A172 (cell line): ENCODE data around the gene TNFRSF1A. TPM values are rescaled to one million over a fixed set of nuclear protein-coding genes. Genes with fewer than 3 reads are reported as not detected.
A peak's percentile ranks its signal among the peaks of the same experiment; 100 is the strongest.

ENCODE experiments used
- DNase-seq: peaks from one replicate; pipeline ENCODE4 v3.0.0-alpha.2; 2015; ENCODE audit warnings: low spot score
- total RNA-seq: library from RNA; depleted of rRNA; stranded (reverse); fragments of >200 nt; shearing (Covaris generic); gene quantifications from 2 replicates; pipeline ENCODE4 v1.2.3, GENCODE V29; 2014

The TNFRSF1A gene
- total RNA-seq, 1 experiment from 2014 or later, result 121 TPM

DNA sequence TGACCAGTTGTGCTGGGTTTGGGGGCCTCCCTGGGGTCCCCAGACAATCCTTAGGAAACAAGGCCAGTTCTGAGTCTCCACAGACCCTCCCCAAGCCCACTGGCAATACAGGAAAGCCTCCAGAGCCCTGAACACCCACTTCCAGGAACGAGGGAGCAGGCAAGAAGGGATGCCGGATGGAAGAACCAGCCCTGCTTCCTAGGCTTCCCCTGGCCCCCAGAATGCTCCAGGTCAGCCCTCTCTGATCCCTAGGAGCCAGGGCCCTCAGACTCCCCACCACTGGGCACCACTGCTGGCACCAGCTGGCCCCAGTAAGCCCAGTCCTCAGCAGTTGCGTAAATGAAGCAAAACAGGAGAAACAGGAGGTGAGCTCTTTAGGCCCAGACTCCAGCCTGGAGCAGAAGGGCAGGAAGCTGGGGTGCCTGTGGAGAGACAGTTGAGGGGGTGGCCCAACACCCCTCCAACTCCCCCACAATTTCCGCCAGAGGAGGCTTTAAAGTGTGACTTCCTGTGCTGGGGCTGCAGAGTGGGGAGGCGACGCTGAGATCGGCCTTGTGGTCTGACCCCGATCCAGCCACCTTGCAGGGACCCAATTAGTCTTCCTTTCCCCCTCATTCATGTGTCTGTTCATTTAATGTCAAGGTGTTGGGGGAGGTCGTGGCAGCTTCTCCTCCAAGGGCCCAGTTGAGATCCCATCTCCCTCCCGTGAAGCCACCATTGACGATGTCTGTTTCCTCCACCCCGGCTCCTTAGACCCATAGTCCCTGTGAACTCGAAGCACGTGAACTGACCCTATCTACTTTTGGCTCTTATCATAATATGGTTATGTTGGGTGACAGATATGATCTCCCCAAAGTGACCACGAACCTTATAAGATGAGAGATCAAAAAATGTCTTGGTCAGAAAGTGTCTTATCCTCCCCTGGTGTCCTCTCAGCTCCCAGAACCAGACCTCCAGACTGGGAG, 4.7 kb downstream of the TNFRSF1A start:
- DNase-seq, result no peak

DNA sequence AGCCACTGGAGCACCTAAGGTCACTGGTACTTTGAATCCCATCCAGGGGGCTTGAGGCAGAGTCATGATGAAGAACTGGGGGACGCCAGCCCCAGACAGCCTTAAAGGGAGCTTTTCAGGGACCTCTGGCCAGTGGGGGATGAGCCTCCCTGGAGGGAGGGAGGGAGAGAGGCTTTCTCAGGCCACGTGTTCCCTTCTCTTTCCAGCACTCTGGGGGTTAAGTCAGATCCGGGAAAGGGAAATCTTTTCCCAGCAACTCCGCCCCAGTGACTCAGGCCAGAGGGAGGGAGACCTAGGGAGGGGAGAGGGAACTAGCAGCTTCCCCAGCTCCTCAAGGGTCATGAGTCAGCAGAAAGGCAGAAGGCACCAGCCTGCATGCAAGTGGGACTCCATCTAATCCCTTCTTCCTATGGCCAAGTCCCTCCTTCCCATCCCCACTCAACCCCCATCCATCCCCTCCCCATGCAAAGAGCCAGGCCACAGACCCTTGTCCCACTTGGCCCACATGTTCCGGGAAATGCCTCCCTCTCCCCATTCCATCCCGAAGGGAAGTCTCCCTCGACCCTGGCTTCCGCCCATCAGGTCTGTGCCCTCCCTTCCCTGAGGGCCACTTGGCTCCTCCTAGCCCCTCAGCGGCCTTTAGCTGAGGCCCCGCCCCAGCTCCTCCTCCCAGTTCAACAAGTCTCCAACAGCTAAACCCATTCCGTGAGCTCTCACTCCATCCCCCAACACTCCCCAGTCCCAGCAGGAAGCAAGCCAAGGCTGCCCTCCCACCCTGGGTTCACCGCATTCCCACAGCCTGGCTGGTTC, 5.6 kb downstream of the TNFRSF1A start:
- DNase-seq, result peak; percentile 97

DNA sequence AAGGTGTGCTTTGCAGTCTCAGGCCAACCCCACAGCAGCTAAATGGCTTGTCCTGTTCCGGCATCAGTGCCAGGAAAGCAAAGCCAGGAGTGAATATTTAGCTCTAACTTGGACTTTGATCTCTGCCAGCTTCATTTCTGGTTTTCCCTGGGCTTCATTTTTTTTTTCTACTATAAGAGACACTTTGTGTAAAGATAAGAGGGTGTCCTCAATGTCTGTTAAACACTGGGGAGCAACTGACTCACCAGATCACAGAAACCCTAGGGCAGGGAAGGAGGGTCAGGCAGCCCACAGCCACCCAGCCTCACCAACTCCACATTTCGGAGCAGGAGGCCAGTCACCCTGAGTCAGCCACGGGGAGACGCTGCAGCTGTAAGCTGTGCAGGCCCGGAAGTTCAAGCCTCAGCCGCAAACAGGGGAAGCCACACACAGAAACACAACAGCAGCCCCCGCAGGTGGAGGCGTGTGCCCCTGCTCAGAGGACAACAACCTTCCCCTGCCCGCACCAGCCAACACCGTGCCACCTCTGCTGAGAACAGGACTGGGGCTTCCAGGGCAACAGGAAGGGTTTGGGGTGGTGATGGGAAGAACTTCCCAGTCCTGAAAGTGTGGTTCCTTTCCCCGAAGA, 6.3 kb downstream of the TNFRSF1A start:
- DNase-seq, result peak; percentile 75

DNA sequence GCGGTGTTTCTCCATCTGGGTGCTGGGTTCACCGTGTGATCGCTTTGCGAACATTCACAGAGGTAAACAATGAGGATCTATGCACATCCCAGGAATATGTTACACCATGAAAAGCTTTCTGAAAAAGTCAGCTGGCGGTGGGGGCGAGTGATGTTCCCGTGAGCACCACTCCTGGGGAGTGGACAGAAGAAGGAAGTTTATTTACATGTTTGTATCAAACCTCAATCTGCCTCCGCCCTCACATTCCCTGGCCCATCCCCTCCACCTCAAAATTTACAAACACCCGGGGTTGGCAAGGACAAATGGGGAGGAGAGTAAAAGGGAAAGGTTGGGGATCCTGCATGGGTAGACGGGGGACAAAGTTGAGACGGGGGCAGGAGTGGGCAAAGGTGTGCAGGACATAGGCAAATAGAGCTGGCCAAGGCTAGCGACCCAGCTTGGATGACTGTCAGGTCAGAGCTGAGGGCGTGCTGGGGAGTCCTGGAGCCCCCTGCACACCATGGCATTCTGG, 6.9 kb downstream of the TNFRSF1A start:
- DNase-seq, result no peak

DNA sequence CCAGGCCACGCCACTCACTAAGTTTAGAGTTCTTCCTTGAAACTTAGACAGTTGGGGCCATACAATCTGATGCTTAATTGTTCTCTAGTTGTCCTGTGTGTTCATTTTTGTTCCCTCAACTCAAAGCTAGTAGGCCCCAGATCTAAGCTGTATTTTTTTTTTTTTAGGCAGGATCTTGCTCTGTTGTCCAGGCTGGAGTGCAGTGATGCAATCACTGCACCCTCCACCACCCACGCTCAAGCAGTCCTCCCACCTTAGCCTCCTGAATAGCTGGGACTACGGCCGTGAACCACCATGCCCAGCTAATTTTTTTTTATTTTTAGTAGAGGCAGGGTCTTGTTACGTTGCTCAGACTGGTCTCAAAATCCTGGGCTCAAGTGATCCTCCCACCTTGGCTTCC, 7.5 kb downstream of the TNFRSF1A start:
- no peak for DNase-seq

DNA sequence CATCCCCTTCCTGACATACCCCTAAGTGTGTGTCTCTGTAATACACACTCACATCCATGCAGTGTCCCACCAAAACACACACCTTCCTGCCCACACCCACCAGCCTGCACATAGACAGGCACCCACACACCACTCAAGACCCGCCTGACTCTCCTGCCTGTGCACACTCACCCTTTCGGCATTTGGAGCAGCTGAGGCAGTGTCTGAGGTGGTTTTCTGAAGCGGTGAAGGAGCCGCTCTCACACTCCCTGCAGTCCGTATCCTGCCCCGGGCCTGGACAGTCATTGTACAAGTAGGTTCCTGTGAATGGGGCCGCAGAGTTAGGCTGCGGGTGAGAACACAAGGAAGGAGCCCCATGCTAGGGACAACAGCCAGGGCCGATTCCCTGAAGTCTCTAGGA, 8.3 kb downstream of the TNFRSF1A start:
- peak; percentile 47 for DNase-seq

DNA sequence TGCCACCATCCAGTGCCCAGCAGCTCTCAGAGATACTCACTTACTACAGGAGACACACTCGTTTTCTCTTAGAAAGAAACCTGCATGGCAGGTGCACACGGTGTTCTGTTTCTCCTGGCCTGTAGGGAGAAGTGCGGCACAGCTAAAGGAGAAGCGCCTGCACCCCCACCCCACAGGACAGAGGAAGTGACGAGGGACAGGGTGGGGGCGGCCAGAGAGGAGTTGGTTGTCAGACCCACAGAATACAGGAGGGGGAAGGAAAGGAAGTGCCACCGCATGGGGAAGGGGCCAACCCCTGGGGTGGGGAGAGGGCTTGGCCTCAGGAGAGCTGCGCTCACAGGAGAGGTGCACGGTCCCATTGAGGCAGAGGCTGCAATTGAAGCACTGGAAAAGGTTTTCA, 8.8 kb downstream of the TNFRSF1A start:
- no peak for DNase-seq

DNA sequence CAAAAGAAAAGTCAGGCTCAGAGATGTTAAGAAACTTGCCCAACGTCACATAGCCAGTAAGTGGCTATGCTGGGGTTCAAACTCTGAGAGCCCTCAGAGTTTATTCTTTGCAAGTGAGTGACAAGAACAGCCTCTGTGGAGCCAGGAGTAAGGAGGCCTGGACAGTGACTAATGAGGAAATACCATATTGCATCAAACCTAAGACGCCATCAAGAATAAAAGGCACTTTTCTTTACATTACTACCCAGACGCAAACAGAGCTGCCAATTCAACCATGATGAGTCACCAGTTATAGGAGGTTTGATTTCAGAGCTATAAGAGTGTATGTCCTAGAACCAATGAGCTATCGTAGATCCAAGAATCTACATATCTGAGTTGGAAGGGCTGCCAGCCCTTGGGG, 9.4 kb downstream of the TNFRSF1A start:
- DNase-seq, result peak; percentile 55

DNA sequence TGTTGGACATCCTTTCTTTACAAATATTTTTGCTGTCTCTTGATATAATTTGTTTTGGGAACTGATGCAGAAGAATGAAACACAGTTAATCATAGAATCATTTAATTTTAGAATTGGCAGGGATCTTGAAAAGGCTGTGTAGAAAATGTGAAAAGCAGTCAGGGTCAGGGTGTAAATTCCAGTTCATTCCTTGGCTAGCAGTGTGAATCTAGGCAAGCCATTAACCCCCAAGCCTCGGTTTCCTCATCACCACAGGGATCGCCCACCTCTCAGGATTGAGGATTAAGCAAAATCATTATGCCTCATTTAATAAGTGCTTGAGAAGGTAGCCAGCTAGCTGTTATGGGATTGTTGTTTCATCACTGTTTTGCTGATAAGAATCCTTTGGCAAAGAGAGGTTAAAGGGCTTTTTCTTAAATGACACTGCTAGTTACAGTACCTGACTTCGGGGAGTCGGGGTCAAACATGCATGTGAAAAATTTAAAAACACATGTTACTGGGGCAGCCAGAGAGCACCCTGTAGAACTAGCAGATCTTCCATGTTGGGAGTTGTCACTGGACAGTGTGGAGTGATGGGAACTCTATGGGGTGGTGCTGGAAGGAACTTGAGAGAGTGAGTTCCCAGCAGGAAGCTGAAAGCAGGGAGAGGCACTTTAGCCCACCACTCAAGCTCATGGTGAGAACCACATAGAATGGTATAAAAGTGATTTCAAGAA, 10.7 kb downstream of the TNFRSF1A start:
- no peak for DNase-seq

DNA sequence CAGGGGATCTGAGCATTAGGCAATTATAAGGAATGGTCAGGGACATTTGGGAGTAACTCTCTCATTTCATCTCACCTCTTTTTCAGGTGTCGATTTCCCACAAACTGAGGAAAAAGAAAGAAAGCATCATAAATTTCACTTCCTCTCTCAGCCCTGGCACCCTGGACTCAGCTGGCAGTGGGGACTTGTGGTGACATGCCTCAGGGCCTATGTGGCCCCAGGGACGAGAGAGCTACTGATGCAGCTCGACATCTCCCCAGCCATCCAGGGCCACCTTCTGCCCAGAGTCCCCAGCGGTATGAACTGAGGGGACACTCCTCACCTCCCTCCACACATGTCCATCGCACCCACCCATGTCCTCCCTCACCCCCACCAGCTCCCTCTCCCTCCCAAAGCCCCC, 11.7 kb downstream of the TNFRSF1A start:
- no peak for DNase-seq

DNA sequence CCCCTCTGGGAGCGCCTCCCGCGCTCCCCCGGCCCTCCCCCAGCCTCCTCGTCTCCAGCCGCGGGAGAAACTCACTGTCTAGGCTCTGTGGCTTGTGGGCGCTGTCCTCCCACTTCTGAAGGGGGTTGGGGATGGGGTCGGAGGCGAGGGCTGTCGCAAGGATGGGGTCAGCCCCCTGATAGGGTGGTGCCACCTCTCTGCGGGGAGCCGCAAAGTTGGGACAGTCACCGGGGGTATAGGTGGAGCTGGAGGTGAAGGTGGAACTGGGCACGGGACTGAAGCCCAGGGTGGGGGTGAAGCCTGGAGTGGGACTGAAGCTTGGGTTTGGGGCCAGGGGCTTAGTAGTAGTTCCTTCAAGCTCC, 12.2 kb downstream of the TNFRSF1A start:
- DNase-seq, result no peak

DNA sequence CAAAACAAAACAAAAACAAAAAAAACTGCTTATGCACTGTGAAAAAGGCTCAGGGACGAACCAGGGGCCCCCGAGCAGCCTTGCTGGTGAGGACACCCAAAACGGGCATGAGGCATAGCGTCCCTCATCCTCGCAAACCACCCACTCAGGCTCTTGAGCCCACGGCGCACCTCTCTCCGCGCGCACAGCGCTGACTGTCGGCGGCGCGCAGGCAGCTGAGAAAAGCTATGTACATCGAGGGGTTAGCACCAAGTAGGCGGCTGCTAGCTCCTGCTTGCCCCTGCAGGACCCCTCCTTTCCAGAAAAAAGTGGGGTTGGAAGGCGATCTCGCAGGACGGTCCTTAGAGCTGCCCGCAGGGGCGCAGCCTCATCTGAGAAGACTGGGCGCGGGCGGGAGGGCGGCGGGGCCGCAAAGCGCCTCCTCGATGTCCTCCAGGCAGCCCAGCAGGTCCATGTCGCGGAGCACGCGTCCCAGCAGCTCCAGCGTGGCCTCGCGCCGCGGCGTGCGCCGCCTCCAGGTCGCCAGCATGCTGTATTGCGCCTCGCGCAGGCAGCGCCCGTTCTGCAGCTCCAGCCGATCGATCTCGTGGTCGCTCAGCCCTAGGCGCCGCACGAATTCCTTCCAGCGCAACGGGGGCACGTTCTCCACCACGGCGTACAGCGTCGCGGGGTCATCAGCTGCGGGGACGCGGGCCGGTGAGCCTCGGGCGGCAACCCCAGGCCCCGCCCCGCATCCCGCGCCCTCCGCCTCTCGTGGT, 12.8 kb downstream of the TNFRSF1A start:
- DNase-seq, result no peak

DNA sequence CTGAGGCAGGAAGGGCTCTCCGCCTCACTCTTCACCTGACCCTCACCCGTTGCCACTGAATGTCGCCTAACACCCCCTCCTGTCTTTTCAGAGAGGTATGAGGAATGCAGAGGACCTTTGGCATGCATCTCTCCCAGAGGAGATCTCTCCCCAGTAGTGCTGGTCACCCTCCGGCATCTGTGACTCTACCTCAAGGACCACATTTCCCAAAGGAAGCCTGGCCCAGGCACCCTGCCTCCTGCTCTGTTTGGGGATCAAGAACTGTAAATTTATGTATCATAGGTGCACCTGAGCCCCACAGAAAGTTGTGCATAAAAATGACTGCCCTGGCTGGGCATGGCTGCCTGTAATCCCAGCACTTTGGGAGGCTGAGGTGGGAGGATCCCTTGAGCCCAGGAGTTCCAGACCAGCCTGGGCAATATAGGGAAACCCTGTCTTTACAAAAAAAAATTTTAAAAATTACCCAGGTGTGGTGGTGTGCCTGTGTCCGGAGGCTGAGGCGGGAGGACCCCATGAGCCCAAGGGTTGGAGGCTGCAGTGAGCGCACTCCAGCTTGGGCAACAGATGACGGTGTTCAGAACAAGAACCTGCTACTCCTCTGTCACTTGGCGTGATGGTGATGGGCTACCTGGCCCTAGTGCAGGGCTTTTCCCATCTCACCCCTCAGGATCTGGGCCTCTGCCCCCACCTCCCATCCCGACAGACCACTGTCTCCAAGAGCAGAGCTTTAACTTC, 13.7 kb downstream of the TNFRSF1A start:
- DNase-seq, result no peak

DNA sequence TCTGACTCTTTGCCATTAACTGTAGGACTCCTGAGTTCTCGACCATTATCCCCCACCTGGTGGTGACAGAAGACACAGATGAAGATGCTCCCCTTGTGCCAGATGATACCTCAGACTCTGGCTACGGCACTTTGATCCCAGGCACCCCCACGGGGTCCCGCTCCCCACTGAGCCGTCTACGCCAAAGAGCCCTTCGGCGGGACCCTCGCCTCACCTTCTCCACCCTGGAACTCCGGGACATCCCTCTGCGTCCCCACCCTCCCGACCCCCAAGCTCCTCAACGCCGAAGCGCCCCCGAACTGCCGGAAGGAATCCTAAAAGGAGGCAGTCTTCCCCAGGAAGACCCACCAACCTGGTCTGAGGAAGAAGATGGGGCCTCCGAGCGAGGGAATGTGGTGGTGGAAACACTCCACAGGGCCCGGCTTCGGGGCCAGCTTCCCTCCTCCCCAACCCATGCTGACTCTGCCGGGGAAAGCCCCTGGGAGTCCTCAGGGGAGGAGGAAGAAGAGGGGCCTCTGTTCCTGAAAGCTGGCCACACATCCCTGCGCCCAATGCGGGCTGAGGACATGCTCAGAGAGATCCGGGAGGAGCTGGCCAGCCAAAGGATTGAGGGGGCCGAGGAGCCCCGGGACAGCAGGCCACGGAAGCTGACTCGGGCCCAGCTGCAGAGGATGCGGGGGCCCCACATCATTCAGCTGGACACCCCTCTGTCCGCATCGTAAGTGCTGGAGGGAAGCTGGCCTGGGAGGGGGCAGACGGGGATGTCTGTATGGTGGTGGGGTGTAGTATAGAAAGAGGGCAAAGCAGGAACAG, 14.4 kb downstream of the TNFRSF1A start:
- no peak for DNase-seq

DNA sequence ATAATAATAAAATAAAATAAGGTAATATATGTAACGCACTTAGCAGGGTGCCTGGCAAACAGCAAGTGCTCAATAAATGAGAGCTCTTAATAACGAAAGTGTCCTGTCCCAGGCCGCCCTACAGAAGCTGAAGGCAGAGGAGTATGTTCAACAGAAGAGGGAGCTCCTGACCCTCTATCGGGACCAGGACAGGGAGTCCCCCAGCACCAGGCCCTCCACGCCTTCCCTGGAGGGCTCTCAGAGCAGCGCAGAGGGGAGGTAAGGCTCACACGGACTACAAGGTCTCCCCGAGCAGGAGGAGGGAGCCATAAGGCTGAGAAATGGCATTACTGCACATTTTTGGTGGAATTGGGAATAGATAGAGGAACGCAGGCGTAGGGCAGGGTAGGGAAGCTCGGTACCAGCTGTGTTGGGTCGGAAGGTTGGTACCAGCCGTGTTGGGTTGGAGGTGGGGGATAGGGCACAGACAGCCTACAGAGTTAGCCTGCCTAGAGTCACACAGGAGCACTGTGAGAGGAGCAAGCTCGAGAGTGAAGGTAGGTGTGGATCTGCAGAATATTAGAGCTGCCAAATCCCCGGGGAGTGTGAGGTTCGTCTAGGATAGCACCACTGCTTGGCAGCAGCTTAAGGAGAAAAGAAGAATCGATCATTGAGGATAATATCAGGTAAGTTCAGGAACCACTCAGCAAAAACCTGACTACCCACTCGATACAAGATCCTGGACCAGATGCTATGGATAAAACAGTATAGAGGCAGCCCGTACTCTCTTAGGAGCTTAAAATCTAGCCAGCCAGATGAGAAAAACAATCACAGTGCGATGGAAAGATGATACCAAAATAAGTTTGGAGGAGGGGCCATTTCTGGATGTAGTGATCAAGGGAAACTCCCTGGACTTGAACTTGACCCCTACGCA, 15.3 kb downstream of the TNFRSF1A start:
- DNase-seq, result no peak

DNA sequence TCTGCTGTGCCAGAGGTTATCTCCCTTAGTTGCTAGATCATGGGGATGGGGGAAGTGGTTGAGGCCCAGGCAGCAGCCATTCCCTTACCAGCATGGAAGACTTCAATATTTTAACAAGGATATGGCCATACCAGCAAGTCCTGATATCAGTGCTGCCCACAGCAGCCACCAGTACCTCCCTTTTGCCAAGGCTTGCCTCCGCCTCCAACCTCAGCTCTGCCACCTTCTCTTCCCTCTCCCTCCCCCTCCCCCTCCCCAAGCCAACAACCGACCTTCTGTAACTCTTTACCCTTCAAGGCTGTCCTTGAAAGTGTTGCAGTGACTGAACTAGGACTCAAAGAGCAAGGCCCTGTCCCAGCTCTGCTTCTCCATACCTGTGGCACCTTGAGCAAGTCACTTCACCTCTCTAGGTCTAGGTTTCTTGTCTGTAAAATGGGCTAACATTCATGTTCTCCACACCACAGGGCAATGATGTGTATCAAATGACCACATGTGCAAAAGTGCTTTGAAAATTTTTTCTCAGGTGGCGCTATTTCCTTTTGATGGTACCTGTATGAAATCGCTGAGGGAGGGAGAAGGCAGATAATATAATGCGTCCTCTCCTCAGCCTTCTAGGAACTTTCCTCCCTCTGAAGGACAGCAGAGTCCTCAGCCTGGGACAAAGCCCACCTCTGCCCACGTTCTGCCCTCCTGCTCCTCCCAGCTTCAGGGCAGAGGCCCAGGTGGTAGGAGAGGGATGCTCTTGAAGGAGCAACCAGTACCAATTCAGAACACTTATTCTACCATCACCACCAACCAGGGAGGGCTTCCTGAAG, 16.7 kb downstream of the TNFRSF1A start:
- no peak for DNase-seq

DNA sequence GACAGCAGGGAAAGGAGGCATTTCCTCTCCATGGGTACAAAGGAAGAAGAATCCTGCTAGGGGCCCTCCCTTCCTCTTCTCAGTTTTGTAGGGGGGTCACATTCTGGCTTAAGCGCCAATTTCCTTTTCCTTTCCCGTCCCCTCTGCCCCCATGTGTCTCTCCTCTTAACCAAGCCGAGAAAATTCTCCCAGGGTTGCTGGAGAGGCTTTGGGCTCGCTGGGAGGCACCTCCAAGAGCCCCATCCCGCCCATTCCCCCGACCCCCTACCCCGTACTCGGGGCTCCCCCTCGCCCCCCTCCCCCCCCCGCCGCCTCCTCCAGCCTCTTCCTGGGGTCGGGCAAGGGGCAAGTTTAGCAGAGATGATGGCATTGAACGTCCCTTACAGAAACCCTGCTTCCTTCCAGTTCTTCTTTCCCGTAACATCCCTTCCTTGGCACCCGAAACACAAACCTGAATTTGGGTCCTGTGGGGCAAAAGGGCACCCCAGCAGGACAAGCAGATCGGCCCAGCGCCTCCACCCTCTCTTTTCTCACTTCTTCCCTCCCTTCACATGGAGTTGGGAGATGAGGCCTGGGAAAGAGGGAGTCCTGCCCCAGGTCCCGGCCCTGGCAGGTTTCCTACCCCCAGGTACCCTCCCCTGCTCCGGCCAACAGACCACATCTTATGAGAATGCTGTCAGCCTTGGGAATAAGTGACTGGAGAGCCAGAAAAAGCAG, 17.7 kb downstream of the TNFRSF1A start:
- no peak for DNase-seq
